Bronchial smooth muscle cell (primary cell): ENCODE measurements around the gene TMEM50A. TPM values are rescaled to one million over a fixed set of nuclear protein-coding genes. Genes with fewer than 3 reads are reported as not detected.

Source experiments
- total RNA-seq: library from RNA; depleted of rRNA; stranded (reverse); fragments of >200 nt; gene quantifications from 2 replicates; pipeline ENCODE4 v1.2.1, GENCODE V29; 2014

TMEM50A gene
- total RNA-seq = 72.6 and 121 TPM in 2 replicates

DNA sequence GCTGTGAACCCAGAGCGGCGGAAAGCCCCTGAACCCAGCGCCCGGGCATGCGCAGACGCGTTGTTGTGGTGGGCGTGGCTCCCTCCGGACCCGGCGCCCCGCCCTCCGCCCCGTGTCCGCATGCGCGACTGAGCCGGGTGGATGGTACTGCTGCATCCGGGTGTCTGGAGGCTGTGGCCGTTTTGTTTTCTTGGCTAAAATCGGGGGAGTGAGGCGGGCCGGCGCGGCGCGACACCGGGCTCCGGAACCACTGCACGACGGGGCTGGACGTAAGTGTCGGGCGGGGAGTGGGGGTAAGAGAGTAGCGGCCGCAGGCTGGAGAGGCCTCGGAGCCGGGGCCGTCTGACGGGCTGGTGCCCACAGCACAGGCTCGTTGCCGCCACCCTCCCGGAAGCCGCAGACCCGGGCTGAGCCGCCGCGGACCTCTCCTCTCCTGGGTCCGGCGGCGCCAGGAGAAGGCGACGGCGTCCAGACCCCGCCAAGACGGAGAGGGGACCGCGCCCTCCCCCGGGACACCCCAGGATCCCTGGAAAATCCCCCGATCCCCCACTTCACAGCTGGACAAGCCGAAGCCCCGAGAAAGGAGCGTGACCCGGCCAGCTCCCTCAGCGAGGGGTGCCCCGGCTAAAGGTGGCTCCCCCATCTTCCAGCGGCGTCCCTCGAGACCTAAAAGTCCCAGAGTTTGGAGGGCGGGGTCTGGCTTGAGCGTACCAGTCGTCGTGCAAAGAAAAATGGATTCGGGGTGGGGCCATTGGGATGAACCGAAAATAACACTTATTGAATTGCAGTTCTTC lies at the start of gene TMEM50A:
Gene TMEM50A (plus strand): TSS at position 147 of the 794 bp plus-strand sequence. CDS start 2,153 bp downstream, outside the sequence.

Other genes with a start within 250 kb of the TMEM50A start
- gene SYF2, start 105.8 kb upstream of the TMEM50A start, total RNA-seq = 28.3 and 45.4 TPM in 2 replicates
- 122 and 226 TPM in 2 replicates for gene RSRP1, start 90.9 kb upstream of the TMEM50A start, total RNA-seq
- gene RHD, start 65.8 kb upstream of the TMEM50A start, total RNA-seq = not detected in 2 replicates
- gene RHCE, start 82.5 kb downstream of the TMEM50A start, total RNA-seq = 1.5 and 1.6 TPM in 2 replicates
- gene MACO1, start 92.6 kb downstream of the TMEM50A start, total RNA-seq = 9.4 and 12.0 TPM in 2 replicates
- 6.6 and 8.2 TPM in 2 replicates for gene LDLRAP1, start 205.3 kb downstream of the TMEM50A start, total RNA-seq